GM15510 (cell line): Measurements from ENCODE around the gene SLC13A4.

Experiments
- POLR2A ChIP-seq: IDR thresholded peaks from 3 replicates; pipeline ENCODE4 v1.6.1; 2011; ENCODE audit warnings: borderline replicate concordance; ENCODE audit not compliant: insufficient read length; ENCODE audit errors: extremely low read depth

SLC13A4 gene

DNA sequence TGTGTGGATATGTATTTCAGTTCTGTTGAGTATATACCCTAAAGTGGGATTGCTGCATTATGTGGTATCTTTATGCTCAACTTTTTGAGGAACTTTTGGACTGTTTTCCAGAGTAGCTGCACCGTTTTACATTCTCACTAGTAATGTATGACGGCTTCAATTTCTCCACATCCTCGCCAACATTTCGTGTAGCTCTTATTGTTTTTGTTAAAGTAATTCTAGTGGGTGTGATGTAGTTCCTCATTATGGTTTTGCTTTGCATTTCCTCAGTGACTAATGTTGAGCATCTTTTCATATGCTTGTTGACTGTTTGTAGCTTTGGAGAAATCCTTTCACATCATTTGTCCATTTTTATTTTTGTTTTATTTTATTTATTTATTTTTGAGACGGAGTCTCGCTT, 61.1 kb downstream of the SLC13A4 start:
- TF ChIP-seq POLR2A = no peak

DNA sequence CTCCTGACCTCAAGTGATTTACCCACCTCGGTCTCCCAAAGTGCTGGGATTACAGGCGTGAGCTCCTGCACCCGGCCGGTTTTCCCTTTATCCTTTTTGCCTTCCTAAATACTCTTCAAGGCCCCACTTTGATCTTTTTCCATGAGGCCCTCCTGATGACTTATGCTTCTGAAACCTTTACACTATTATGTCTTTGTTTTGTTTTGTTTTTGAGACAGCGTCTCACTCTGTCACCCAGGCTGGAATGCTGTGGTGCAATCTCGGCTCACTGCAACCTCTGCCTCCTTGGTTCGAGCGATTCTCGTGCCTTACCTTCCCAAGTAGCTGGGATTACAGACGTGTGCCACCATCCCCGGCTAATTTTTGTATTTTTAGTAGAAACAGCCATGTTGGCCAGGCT, 61.8 kb downstream of the SLC13A4 start:
- no peak for TF ChIP-seq POLR2A

DNA sequence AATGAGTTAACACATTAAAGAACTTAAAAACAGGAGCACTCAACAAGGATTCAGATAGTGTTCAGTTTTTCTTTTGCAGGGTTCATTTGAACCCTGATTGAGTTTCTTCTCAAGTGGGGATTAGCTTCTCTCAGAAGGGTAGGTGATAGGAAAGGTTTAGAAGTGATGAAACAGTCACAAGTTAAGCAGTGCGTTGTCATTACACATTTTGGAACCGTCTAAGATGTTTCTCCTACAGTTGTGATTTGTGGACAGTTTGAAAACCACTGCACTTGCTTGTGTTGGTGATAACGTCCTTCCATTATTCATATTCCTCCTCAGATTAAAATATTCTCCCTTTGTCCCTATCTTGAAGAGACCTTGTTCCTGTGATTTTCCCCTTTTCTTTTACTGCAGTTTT, 62.9 kb downstream of the SLC13A4 start:
- no peak for TF ChIP-seq POLR2A

DNA sequence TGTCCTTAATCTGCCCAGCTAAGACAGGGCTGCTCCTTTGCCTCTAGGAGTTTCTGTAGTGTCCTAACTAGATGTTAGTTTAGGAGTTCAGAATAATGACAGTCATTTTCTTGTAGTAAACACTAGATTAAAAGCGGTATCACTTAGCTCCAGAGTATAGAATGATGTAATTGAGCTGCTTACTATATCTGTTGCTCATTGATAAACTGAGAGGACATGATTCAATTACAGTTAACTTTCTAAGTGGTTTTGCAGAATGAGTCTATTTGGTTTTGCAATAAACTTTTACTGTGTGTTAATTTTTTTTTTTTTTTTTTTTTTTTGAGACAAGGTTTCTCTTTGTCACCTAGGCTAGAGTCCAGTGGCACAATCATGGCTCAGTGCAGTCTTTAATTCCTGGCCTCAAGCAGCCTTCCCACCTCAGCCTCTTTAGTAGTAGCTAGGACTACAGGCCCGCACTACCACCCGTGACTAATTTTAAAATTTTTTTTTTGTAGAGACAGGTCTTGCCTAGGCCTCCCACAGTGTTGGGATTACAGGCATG, 63.9 kb downstream of the SLC13A4 start:
- TF ChIP-seq POLR2A = no peak

DNA sequence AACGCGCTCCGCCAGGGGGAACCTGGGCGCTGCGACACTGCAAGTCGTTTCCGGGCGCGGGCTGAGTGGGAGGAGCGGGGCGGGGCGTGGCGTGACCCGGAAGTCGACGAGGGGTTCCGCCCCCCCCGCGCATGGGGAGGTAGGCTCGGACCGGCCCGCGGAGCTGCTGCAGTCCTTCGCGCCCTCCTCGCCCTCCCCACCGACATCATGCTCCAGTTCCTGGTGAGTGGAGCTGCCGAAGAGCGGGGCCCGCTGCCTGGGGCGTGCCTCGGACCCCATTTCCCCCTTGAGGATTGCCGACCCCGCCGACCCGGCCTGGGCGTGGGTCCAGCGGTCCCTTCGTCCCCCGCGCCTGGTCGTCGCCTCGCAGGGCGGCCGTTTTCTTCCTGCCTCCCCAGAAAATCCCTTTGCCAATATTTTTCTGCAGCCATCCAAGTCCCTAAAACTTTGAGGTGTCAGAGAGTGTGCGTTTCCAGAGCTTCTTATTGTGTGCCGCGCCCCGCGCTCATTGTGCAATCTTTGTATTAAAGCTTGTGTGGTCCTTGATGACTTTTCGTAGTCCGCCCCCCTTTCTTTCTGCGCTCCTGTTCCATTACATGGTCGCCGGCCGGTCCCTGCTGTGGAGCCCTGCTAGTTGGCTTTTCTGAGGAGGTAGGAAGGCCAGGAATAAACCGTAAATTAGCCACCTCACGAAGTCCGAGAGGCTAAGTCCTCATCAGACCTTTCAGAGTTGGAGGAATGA, 65.4 kb downstream of the SLC13A4 start, which contains the start of gene STMP1:
Gene STMP1, plus strand, starts transcription at position 142 of the 742 bp plus-strand sequence.
- peak; percentile 95 for TF ChIP-seq POLR2A

DNA sequence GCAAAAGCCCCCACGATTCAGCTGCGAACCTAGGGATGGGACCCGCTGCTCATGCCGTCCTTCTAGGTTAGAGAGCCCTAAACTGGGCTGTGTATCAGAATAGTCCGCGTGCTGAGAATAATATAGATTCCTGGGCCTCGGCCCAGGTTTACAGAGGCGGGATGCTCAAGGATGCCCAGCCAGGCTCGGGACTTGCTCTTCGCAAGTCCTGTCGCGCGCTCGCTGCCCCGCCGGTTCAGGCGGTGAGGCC, 65.9 kb downstream of the SLC13A4 start:
- TF ChIP-seq POLR2A = no peak

GRCh38 chr7:135661311-135662122, 66.5 kb downstream of the SLC13A4 start:
- TF ChIP-seq POLR2A = no peak

DNA sequence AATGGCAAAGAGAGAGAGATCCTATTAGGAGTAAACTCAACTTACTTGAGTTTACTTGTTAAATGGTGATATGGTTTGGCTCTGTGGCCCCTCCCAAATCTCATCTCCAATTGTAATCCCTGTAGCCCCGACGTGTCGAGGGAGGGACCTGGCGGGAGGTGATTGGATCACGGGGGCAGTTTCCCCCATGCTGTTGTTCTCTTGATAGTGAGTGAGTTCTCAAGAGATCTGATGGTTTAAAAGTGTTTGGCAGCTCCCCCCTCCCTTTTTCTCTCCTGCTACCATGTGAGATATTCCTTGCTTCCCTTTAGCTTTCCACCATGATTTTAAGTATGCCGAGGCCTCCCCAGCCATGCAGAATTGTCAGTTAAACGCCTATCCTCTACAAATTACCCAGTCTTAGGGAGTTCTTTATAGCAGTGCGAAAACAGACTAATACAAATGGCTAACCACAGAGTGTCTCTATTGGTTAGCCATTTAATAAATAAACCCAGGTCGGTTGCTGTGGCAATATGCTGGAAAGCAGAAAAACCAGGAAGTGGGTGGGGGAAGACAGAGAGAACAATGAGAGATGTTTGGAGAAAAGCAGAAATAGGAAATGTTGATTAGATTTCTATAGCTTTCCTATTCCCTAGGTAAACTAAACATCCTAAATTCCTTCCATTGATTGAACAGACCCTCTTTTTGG, 68.7 kb downstream of the SLC13A4 start:
- TF ChIP-seq POLR2A = no peak

- no peak for TF ChIP-seq POLR2A
Observed at GRCh38 chr7:135658564-135658963, 69.4 kb downstream of the SLC13A4 start.

DNA sequence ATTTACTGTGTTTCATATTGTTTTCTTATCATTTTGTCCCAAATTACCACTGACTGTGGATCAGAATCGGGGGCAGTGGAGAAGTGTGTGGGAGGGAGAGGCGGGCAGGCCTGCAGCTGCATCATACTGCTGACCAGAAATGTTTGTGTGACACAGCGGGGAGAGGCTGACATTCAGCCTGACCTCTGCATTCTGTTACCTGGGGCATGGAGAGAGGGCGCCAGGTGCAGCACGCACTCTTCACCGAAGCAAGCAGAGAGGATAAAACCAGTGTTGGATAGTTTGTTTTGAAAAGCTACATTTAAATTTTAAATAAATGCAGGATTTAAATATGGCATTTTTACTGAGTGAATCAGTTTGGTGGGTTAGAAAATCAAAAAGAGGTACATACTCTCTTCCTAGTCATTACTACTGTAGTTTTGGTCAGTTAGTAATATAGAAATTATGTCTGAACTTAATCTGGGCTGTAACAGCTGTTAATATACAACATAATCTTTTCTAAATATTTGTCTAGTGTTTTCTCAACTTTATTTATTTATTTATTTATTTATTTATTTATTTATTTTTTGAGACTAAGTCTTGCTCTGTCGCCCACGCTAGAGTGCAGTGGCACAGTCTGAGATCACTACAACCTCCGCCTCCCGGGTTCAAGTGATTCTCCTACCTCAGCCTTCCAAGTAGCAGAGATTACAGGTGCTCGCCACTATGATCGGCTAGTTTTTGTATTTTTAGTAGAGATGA, 74.5 kb downstream of the SLC13A4 start:
- TF ChIP-seq POLR2A = no peak

DNA sequence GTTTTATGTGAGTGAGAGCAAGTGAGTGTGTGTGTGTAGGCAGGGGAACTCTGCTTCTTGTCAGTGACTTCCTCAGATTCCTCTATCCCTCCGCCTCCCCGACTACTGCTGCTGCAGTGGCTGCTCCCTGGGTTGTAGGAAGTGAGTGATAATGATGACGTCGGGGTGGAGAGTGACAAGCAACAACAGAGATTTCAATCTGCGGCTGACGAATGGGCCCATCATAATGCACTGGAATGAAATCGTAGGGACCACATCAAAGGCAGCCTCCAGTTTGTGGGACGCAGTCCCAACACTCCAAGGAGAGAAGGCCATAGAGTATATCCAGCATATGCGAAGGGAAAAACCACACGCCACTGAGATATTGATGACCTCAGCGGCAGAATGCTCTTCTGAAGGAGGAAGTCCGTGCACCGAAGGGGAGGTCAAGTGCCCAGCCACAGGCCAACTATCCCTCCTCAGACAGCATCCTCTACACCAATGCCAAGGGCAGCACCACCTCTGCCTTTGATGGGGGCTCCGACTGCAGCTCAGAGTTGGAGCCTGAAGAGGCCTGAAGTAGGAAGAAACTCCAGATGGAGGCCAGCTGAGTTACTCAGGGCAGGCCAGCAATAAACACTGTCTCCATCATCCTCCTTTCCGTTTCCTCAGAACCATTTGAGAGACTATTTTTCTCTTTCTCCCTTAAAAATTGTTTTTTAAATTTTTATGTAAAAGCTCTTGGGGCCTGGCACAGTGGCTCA, 77.0 kb downstream of the SLC13A4 start:
- no peak for TF ChIP-seq POLR2A

GRCh38 chr7:135648235-135648634, 79.8 kb downstream of the SLC13A4 start:
- TF ChIP-seq POLR2A = no peak

DNA sequence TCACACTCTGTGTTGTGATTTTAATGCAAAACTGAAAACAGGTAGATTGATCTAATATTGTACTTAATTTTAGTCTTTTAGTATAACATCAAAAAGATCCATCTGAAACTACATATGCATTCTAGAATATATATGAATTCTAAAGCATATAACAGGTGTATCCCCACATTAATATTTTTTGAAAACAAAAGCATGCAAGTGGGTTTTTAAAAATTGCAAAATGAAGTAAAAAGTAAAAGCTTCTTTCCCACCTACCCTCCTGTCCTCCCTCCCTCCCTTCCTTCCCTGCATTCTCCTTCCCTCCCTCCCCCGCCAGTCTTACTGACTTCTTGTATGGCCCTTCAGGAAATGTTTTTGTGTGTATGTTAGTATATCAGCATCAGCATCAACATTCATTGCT, 80.2 kb downstream of the SLC13A4 start:
- TF ChIP-seq POLR2A = no peak
